D721Med (cell line): ENCODE measurements around the gene UTF1.

Experiments used
- DNase-seq: peaks from one replicate; pipeline ENCODE4 v3.0.0; 2011; ENCODE audit warnings: low spot score; ENCODE audit not compliant: insufficient read length
- FAIRE-seq: peaks from 2 replicates; lab custom pipeline; 2011; peaks lifted over from hg19 to GRCh38; lab: Jason Lieb, UNC
- CTCF ChIP-seq: IDR thresholded peaks from 2 replicates; pipeline ENCODE4 v1.5.1; 2012; ENCODE audit warnings: mild to moderate bottlenecking, control low read depth; ENCODE audit not compliant: insufficient read depth; ENCODE audit errors: missing control alignments

Gene UTF1

GRCh38 chr10:133200621-133201031 lies 29.4 kb upstream of the UTF1 start:
- no peak for TF ChIP-seq CTCF
- FAIRE-seq (no peak), DNase-seq (no peak)

DNA sequence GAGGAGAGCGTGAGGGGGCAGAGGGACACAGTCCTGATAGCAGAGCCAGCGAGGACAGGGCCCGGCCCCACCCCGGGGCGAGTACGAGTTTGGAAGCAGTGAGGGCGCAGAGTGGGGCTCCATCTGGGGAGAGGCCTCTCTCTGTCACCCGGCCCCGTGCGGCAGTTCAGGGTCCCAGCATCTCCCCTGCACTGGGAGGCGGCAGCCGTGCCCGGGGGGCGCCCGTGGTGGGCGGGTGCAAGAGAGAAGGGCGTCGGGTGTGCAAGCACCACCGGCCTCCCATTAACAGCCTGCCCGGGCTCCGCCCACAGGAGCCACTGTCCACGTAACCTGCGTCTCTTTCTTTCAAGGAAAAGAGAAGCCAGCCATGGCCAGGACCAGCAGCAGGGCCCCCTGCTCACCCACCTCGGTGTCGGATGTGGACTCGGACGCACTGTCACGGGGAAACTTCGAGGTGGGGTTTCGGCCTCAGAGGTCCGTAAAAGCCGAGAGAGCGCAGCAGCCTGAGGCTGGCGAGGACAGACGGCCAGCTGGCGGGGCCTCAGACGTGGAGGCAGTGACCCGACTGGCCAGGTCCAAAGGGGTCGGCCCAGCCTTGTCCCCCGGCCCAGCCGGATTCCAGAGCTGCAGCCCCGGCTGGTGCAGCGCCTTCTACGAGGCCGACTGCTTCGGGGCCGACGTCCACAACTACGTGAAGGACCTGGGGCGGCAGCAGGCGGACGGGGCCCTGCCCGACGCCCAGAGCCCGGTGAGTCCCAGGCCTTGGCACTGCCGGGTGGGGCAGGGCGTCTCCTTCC lies 28.7 kb upstream of the UTF1 start:
- DNase-seq (no peak), FAIRE-seq (no peak)
- no peak for TF ChIP-seq CTCF

DNA sequence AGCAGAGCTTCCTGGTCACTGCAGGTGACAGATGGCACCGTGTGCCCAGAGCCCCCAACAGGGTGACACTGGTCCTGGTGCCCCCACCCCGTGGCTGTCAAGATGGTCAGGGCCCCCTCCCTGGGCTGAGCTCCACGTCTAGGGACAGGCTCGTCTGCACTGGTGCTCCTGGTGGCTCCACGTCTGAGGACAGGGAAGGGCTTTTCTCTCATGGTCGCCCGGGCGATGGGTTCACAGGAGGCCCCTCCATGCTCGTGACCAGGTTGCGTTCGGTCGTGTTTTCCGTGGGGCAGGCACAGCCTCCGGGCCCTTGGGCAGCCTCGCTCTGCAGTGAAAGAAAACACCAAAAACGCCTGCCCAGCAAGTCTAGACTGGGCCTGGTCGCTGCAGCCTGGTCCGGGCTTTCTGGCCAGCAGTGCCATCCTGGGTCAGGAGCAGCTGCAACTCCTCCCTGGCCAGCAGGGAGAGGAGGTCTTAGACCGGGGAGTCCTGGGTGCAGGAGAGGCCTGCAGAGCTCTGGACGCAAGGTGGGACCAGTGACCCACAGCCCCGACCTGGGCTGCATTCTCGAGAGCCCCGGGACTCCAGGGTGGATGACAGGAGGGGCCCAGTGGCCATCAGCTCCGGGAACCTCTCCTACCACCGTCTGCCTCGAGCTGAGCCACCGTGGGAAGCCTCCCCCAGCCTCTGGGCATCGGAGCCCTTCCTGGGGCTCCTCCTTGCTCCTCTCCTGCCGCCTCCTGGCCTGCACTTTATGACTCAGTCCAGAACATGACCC lies 27.9 kb upstream of the UTF1 start:
- TF ChIP-seq CTCF: no peak

DNA sequence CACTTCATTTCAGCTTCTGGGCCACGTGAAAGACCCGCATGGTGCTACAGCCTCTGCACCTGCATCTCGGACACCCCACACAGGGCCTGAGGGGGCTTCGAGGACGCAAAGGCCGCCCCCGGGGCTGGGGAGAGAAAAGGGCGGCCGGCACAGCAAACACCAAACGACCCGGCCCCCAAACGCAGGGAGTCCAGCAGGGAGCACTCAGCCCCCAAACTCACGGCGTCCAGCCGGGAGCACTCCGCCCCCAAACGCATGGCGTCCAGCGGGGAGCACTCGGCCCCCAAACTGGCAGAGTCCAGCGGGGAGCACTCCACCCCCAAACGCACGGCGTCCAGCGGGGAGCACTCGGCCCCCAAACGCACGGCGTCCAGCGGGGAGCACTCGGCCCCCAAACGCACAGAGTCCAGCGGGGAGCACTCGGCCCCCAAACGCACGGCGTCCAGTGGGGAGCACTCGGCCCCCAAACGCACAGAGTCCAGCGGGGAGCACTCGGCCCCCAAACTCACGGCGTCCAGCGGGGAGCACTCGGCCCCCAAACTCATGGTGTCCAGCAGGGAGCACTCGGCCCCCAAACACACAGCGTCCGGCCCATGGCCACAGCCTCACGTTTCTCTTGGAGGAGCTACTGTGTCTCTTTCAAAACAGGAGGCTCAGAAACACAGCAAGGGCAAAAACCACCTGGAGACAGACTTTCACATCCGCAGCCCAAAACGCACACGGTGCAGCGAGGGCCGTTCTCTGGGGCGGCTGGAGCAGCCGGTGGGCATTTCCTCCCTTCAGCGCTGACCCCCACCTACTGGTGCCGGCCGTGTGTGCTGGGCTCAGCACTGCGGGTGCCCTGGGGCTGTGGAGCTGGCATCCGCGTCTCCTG lies 27.0 kb upstream of the UTF1 start:
- DNase-seq (no peak), FAIRE-seq (no peak)
- no peak for TF ChIP-seq CTCF

More for the DNA sequence above, 27.9 kb upstream of the UTF1 start:
- no peak for DNase-seq
- no peak for FAIRE-seq

DNA sequence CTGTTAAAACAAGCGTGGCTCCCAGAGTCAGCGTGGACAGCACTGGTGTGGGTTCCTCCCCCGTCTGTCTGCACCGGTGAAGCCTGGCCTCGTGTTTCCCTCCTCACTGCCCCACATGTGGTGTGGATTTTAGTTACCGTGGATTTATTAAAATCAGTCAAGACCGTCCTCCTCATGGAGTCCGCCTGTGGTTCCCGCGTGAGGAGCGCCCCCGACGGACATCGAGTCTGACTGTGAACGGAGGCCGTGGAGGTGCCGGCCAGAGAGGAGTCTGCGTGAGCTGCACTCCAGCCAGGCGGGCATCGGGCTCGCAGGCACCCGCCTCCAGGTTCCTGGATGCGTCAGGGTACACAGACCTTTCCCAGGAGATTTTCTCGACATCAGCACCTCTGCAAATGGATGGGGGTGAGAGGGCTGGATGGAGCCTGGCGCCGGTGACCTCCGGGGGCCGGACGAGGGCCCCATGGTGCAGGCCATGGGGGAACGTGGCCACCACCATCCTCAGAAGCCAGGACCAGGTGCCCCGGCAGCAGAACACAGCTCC lies 26.3 kb upstream of the UTF1 start:
- DNase-seq: no peak
- no peak for FAIRE-seq
- TF ChIP-seq CTCF: no peak

DNA sequence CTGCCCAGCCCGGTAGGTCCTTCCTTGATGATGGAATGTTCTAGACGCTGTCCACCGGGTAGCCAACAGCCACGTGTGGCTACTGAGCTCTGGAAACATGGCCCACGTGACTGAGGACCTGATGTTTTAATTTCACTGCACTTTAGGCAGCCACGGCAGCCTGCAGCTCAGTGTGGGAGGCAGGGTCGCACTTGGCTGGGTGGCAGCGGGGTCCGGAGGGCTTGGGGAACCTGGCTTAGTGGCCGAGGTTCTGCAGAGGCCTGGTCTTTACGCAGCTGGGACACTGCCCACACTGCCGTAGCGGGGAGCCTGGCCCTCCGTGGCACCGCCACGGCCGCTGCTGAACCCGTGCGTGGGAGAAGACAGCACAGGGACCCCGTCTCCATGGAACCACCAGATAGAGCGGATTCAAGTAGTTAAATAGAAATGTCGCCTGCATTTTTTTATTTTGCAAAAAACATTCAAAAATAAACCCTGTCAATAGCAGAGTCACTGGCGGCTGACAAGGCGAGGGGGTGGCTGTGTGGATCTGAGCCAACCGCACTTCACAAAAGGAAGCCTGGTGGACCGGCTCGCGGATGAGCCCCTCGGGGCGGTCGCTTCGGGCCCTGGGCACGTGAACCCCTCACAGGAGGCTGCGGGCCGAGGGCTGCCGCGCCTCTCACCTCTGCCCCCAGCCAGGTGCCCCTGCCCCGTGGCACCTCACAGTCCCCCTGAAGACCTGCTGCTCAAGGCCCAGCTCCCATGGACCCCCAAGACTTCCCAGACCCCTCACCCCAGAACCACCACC lies 25.6 kb upstream of the UTF1 start:
- TF ChIP-seq CTCF: no peak
- DNase-seq (no peak), FAIRE-seq (no peak)
